Middle frontal gyrus (tissue), 1 donor: ENCODE results near the gene TBRG1.
"Not testable (repeated sequence)": the region's sequence is repeated elsewhere in the genome, so short reads cannot be mapped to it uniquely, and the experiment has no call there.

Experiments
- DNase-seq: peaks from one replicate; pipeline ENCODE4 v3.0.0-alpha.2; 2015; ENCODE audit warnings: low spot score; ENCODE audit errors: extremely low spot score

The TBRG1 gene

DNA sequence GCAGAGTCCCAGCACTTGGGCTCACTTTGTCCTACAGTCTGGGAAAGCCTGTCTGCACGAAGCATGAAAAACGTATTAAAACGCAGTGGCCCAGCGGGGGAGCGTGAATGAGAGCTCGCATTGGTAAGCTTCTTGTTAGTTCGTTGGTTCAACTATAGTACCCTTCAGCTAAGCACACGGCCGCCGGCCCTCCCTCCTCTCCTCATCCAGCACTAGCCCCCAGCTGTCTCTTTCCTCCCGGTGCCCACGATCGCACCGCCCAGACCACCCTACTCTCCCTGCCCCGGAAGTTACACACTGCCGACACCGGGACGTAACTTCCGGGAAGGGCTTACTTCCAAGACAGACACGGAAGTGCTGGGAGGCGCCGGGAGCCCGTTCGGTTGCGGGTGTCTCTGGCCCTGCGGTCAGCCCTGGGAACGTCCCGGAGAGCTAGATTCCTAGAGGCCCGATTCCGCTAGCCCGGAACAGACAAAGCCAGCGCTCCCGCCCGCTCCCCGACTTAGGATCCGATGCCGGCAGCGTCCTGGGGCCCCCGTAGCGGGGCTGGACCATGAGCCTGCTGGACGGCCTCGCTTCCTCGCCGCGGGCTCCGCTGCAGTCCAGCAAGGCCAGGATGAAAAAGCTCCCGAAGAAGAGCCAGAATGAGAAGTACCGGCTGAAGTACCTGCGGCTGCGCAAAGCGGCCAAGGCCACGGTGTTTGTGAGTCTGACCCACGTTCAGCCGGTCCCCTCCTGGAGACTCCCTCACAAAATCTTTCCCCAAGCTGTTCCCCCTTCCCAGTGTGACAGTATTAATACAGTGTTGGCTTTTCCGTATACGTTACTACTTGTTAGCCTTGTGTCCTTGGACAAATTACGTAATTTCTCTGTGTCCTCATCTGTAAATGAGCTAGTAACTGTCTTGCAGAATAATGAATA is at the start of gene TBRG1:
TBRG1 (plus strand) TSS at position 334 of the 921 bp plus-strand sequence; CDS start at position 554, 220 bp downstream.
- peak; percentile 83 for DNase-seq

DNA sequence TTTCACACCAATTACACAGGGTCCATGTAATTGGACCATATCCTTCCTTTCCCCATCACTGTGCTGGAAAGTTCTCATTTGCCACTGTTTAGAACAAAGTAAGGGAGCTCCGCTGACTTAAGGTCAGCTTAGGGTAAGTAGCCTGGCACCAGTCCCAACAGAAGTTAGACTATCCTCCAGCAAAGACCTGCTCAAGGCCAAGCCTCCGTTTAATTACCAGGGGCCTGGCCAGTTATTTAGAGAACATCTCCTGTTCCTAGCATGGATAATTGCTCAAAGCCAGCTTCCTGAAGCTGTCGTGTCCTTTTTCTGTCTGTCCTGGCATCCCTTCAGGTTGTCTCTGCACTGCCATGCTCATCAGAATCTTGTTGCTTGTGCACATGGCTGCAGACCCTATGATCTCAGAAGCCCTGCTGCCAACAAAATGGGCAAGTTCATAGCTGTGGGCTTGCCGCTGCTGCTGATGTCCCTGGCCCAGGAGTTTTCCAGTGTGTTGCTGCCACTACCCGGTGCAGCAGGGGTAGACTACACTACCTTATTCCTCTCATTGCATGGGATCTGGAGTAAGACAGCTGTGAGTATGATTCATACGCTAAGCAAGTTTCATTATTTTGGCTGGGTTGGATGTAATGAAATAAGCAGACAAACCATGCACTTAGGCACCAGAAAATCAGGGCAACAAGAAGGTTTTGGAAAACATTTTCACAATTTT is 44.8 kb upstream of the TBRG1 start:
- DNase-seq: no peak

DNA sequence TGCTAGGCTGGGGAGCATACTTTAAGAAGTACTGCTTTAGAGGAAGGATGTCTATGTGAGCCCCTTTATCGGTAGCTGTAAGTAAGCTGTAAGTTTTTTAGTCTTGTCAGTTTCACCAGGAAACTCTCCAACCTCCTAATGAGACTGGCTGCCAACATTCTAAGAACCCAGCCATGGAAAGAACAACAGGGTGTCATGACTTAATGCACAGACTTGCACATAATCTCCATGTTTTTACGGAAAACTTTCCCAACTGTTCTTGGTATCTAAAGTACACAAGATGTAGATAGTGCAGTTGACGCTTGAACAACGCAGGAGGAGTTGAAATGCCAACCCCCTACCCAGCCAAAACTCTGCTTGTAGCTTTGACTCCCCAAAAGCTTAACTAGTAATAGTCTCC is 43.9 kb upstream of the TBRG1 start:
- no peak for DNase-seq

GRCh38 chr11:124581817-124582216 is 40.8 kb upstream of the TBRG1 start:
- DNase-seq: no peak

DNA sequence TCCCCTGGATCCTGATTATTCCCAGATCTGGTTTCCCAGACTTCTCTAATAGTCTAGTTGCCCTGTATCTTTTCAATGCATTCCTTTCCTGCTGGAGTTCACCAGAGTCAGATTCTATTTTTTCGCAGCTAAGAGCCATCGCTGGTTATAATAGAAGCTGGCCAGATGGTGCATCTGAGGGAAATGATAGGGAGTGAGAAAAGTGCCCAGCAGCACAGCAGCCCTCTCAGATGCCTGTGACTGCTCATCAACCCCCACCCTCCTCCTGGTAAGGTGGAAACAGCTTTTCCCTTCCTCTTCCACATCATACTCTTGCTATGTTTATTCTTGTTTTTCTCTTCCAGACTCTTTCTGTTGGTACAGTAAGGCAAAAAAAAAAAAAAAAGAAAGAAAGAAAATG is 40.1 kb upstream of the TBRG1 start:
- DNase-seq: peak; percentile 27

DNA sequence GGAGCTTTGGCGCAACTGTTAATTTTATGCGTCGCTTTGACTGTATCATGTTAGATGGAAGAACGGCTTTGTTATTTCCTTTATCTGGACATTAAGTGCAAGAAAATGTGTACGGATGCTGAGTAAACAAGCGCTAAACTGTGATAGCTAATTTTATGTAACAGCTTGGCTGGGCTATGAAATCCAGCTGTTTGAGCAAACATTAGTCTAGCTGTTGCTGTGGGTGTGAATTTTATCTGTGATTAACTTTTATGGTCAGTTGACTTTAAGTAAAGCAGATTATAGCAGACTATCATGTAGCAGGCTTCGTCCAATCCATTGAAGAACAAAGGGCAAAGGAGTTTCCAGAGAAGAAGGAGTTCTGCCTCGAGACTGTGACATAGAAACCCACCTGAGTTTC is 38.9 kb upstream of the TBRG1 start:
- DNase-seq: no peak

- DNase-seq: no peak
These were observed 37.8 kb upstream of the TBRG1 start for GRCh38 chr11:124584681-124585372.

- peak; percentile 52 for DNase-seq
These were observed 36.3 kb upstream of the TBRG1 start for GRCh38 chr11:124586238-124586860.

- no peak for DNase-seq
These were observed 31.2 kb upstream of the TBRG1 start for GRCh38 chr11:124591430-124591829.

DNA sequence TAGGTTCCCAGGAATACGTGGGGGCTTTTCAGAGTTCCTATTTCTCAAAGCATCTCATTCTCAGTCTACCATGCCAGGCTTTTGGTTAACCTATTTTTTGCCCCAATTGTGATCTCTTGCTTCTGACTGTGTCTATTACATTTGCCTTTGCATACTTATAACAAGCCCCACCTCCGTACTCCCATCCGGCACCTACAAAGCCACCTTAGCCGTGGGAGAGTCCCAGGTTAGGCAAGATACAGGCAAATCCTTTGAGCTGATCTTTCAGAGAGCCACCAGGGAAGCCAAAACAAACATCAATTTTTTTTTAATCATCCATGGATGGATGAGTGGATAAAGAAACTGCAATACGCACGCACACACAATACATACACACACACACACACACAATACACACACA is 30.0 kb upstream of the TBRG1 start:
- DNase-seq: no peak

DNA sequence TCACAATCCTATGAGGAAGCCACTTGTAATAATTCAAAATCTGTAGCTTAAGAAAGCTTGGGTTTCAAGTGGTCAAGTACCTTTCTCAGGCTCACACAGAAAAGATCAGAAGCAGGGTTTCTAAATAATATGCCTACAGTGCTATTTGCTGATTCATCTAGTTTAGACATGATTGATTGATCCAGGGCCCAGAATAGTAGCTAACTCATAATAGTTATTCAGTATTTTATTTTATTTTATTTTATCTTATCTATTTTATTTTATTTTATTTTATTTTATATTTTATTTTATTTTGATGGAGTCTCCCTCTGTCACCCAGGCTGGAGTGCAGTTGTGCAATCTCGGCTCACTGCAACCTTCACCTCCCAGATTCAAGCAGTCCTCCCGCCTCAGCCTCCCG is 27.4 kb upstream of the TBRG1 start:
- no peak for DNase-seq

- no peak for DNase-seq
These were observed 25.0 kb upstream of the TBRG1 start for GRCh38 chr11:124597626-124598025.

DNA sequence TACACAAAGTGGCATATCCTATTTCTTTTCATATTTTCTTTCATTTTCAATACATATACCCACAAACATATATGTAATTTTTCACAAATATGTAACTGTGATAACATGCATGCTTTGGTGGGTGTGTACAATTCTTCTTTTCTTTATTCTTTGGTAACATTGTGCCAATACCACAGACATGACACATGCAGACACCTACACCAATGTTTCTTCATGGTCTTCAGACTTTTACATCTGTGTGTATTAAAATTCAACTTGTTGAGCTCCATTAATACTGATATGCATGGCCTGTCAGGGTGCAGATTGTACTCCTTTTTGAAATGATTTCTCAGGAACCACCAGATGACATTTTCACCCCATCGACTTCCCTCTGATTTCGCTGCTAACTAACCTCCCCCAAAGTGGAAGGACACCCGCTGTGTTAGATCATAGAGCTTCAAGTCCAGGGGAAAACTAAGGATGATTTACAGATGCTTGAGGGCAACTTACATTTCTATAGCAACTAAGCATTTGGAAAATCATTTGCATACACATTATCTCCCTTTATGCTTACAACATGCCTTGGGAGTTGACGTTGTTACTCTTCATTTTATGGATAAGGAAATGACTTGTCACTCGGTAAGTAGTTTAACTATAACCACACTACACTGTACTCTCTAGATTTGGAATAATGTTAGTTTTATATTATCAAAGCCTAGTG is 21.9 kb upstream of the TBRG1 start:
- no peak for DNase-seq

DNA sequence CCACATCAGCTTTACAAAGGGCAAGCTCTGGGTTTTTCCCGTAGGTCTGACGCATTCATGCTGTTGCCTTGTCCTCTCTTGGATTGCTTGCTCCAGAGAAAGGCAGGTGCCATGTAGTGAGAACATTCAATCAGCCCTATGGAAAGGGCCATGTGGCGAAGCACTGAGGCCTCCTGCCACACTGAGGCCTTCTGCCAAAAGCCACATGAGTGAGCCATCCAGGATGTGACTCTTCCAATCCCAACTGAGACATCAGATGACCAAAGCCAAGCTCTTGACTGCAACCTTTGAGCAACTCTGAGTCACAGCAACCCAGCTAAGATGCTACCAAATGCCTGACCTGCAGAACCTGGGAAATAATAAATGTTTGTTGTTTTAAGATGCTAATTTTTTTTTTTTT is 20.5 kb upstream of the TBRG1 start:
- no peak for DNase-seq

DNA sequence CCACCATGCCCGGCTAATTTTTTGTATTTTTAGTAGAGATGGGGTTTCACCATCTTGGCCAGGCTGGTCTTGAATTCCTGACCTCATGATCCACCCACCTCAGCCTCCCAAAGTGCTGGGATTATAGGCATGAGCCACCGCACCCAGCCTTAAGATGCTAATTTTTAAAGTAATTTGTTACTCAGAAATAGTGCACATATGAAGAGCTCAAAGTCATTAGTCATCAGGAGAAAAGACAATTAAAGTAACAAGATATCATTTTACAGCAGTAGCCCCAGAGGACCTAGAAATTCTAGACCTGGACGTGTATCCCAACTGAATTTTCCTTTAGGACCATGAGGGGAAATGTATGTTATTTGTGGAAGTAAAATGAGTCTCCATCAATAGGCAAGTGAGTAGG is 19.9 kb upstream of the TBRG1 start:
- DNase-seq: not testable (repeated sequence)

GRCh38 chr11:124605719-124606118 is 16.9 kb upstream of the TBRG1 start:
- no peak for DNase-seq

GRCh38 chr11:124608147-124608546 is 14.5 kb upstream of the TBRG1 start:
- no peak for DNase-seq

GRCh38 chr11:124610295-124610694 is 12.4 kb upstream of the TBRG1 start:
- no peak for DNase-seq

GRCh38 chr11:124611064-124611463 is 11.6 kb upstream of the TBRG1 start, which contains the start of gene PANX3:
PANX3 (plus strand) TSS chr11:124611428; CDS start chr11:124611557, 129 bp downstream.
- DNase-seq: no peak

DNA sequence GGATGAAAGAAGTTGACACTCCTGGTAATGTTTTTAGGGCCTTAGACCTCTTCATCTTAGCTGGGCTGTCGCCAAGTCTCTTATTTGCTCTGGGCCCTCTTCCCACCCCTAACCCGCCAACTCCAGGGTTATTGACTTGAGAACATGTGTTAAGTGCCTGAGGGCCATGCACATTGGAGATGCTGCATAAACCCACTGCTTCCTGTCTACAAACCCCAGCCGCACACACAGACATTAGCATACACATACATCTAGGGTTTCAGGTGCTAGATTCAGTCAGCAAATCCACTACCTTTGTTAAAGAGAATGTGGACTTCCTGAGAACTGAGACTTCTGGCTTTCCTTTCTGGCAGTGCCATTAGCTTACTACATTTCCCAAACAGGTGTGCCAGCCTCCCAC is 10.6 kb upstream of the TBRG1 start:
- DNase-seq: no peak
